HCT116 (cell line): Measurements from ENCODE around the gene FBXO21. TPM values are rescaled to one million over a fixed set of nuclear protein-coding genes. Genes with fewer than 3 reads are reported as not detected.

Experiments
- ATAC-seq: fragments of 200-7000 bp; cut with Tn5 transposase; 2 replicates; pipeline ENCODE4 v1.9.1; 2020; ENCODE audit warnings: mild to moderate bottlenecking, moderate library complexity
- BruUV-seq: library from RNA; stranded (reverse); fragments of 400-500 nt; replicated peaks from 2 replicates; lab custom pipeline; 2021; lab: Mats Ljungman, UMichigan
- CTCF ChIA-PET: fragments of 300-600 bp; sonication (Branson Sonifier 250); formaldehyde crosslinking; loops from one replicate; lab custom pipeline; 2021; ENCODE audit warnings: antibody characterized with exemption; lab: Charles Lee
- POLR2A ChIA-PET: fragments of 300-600, 350-600 bp; sonication (Branson Sonifier 250); formaldehyde crosslinking; loops from one replicate; lab custom pipeline; 2021; ENCODE audit warnings: antibody characterized with exemption; lab: Charles Lee
- RAD21 ChIA-PET, 2 experiments: fragments of 300-600 bp; sonication (Branson Sonifier 250); formaldehyde crosslinking; loops; one replicate each; lab custom pipeline; 2023; ENCODE audit warnings: low total read pairs in 2 of 2; ENCODE audit not compliant: uncharacterized antibody in 2 of 2, unreplicated experiment in 2 of 2, low non-redundant PET in 1 of 2; lab: Charles Lee
- DNase-seq: peaks from one replicate; pipeline ENCODE4 v3.0.0-alpha.2; 2010; ENCODE audit warnings: low read depth, low spot score
- H2AFZ ChIP-seq: fragments of 200-600 bp; shearing (Covaris generic), sonication (generic); 2 replicates; pipeline ENCODE4 v1.6.1; 2017; ENCODE audit warnings: low read depth, mixed run types, mixed read lengths, antibody characterized with exemption, low read length; ENCODE audit not compliant: poor library complexity, severe bottlenecking
- H3K27ac ChIP-seq: 2 replicates; pipeline ENCODE4 v1.5.1; 2012; ENCODE audit warnings: low read depth, low read length
- H3K27me3 ChIP-seq: fragments of 200-600 bp; sonication (generic); 2 replicates; pipeline ENCODE4 v1.6.1; 2016; ENCODE audit warnings: mixed run types, low read length, mixed read lengths; ENCODE audit not compliant: insufficient read depth
- H3K36me3 ChIP-seq, 2 experiments: fragments of 200-500 bp in 1 of 2; fragments of 200-600 bp in 1 of 2; sonication (Bioruptor generic) in 1 of 2; sonication (generic) in 1 of 2; 2 replicates each; pipeline versions ENCODE4 v1.5.1 to v1.6.1; 2014 to 2016; ENCODE audit warnings: low read length in 2 of 2, inconsistent platforms in 1 of 2, mixed read lengths in 1 of 2, mixed run types in 1 of 2; ENCODE audit not compliant: insufficient read depth in 2 of 2, control insufficient read depth in 1 of 2
- H3K4me1 ChIP-seq, 2 experiments: fragments of 200-600 bp in 1 of 2; sonication (generic) in 1 of 2; 2 replicates each; pipeline versions ENCODE4 v1.5.1 to v1.6.1; 2012 to 2017; ENCODE audit warnings: low read length in 2 of 2, inconsistent platforms in 1 of 2, mild to moderate bottlenecking in 1 of 2, mixed read lengths in 1 of 2, mixed run types in 1 of 2, moderate library complexity in 1 of 2; ENCODE audit not compliant: insufficient read depth in 2 of 2, control insufficient read depth in 1 of 2
- H3K4me2 ChIP-seq: fragments of 200-600 bp; sonication (generic); 2 replicates; pipeline ENCODE4 v1.6.1; 2017; ENCODE audit warnings: mixed run types, low read length, mixed read lengths
- H3K4me3 ChIP-seq, 2 experiments: fragments of 200-600 bp in 1 of 2; sonication (generic) in 1 of 2; replicated peaks in 1 of 2; 2 replicates each; pipeline ENCODE4 v1.5.1; 2011 to 2016; ENCODE audit warnings: low read length in 2 of 2, control low read depth in 1 of 2, low read depth in 1 of 2, mild to moderate bottlenecking in 1 of 2, mixed read lengths in 1 of 2, mixed run types in 1 of 2
- H3K79me2 ChIP-seq: fragments of 200-600 bp; sonication (generic); 2 replicates; pipeline ENCODE4 v1.6.1; 2017; ENCODE audit warnings: mild to moderate bottlenecking, mixed run types, low read length, moderate library complexity, mixed read lengths; ENCODE audit not compliant: insufficient read depth
- H3K9ac ChIP-seq: fragments of 200-600 bp; sonication (generic); 2 replicates; pipeline ENCODE4 v1.6.1; 2016; ENCODE audit warnings: low read length, mixed read lengths
- H3K9me2 ChIP-seq: fragments of 200-600 bp; sonication (generic), shearing (Covaris generic); 2 replicates; pipeline ENCODE4 v1.6.1; 2017; ENCODE audit warnings: mixed run types, mild to moderate bottlenecking, moderate library complexity; ENCODE audit not compliant: insufficient read depth
- H3K9me3 ChIP-seq, 2 experiments: fragments of 200-500 bp in 1 of 2; fragments of 200-600 bp in 1 of 2; sonication (Bioruptor generic) in 1 of 2; sonication (generic) in 1 of 2; 2 replicates each; pipeline ENCODE4 v1.6.1; 2014 to 2017; ENCODE audit warnings: low read length in 2 of 2, mixed read lengths in 2 of 2, inconsistent platforms in 1 of 2, low read depth in 1 of 2, mild to moderate bottlenecking in 1 of 2, mixed run types in 1 of 2, moderate library complexity in 1 of 2; ENCODE audit not compliant: control insufficient read depth in 1 of 2, insufficient read depth in 1 of 2
- H4K20me1 ChIP-seq: fragments of 200-600 bp; sonication (generic), shearing (Covaris generic); 2 replicates; pipeline ENCODE4 v1.6.1; 2017; ENCODE audit warnings: mixed run types, mild to moderate bottlenecking, moderate library complexity; ENCODE audit not compliant: insufficient read depth
- CBX3 ChIP-seq: IDR thresholded peaks from 2 replicates; pipeline ENCODE4 v1.6.1; 2012; ENCODE audit warnings: low read depth
- EZH2 ChIP-seq: fragments of 200-600 bp; sonication (generic); IDR thresholded peaks from 2 replicates; pipeline ENCODE4 v1.6.1; 2017; ENCODE audit warnings: antibody characterized with exemption, mixed run types
- FOSL1 ChIP-seq: IDR thresholded peaks from 2 replicates; pipeline ENCODE4 v1.6.1; 2012; ENCODE audit warnings: low read depth
- POLR2A ChIP-seq: IDR thresholded peaks from 2 replicates; pipeline ENCODE4 v1.7.0; 2011; ENCODE audit warnings: borderline replicate concordance; ENCODE audit not compliant: insufficient read depth, insufficient read length; ENCODE audit errors: extremely low read depth
- RAD21 ChIP-seq: IDR thresholded peaks from 2 replicates; pipeline ENCODE4 v1.6.1; 2012; ENCODE audit warnings: low read depth, mild to moderate bottlenecking
- SIN3A ChIP-seq: IDR thresholded peaks from 2 replicates; pipeline ENCODE4 v1.6.1; 2012; ENCODE audit warnings: low read depth
- SP1 ChIP-seq: IDR thresholded peaks from 2 replicates; pipeline ENCODE4 v1.6.1; 2012; ENCODE audit warnings: low read depth
- SRF ChIP-seq: IDR thresholded peaks from 2 replicates; pipeline ENCODE4 v1.6.1; 2012; ENCODE audit warnings: low read depth
- YY1 ChIP-seq: IDR thresholded peaks from 2 replicates; pipeline ENCODE4 v1.6.1; 2011; ENCODE audit warnings: low read length, low read depth, moderate library complexity, mild to moderate bottlenecking; ENCODE audit not compliant: insufficient replicate concordance; ENCODE audit errors: extremely low read depth
- ZFX ChIP-seq: fragments of 450-650 bp; IDR thresholded peaks from 2 replicates; pipeline ENCODE4 v1.6.1; 2017
- intact Hi-C: fragments of 100-400 bp; cut with micrococcal nuclease; formaldehyde crosslinking; loops from 2 replicates; pipeline ENCODE4 v1.10.0; 2022
- total RNA-seq: library from RNA; stranded (reverse); gene quantifications from one replicate; pipeline ENCODE4 v1.2.1, GENCODE V29; 2021; ENCODE audit not compliant: unreplicated experiment
- TF ChIP-seq, protein P1 (sequence below): IDR thresholded peaks from 2 replicates; pipeline ENCODE4 v1.6.1; 2012
- TF ChIP-seq, protein P2 (sequence below): IDR thresholded peaks from 2 replicates; pipeline ENCODE4 v1.6.1; 2012
- TF ChIP-seq, protein P3 (sequence below): IDR thresholded peaks from 2 replicates; pipeline ENCODE4 v1.6.1; 2012; ENCODE audit warnings: low read depth

The FBXO21 gene
- total RNA-seq, 1 experiment from 2014 or later = 45.5 TPM

DNA sequence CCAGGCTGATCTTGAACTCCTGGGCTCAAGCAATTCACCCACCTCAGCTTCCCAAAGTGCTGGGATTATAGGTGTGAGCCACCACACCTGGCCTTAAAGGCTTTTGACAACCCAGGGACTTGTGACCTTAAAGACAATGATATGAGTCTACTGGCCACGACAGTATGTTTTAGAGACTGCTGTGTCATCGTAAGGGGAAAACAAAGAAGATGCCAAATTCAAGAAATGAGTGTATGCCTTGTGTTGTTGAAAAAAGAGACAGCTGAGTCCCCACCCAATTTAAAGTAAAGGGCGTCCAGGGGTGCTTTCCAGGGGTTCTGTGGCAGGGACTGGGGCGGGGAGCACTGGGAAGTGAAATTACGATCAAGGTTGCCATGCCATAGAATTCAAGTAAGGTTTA lies 26.4 kb upstream of the FBXO21 start:
- no peak overlapping the region for H3K4me3 ChIP-seq
- no peaks in the 10 kb centered on the region for H3K9me2 ChIP-seq
- H3K36me3 ChIP-seq = no peaks in the 10 kb centered on the region
- no peak overlapping the region for H3K4me2 ChIP-seq
- ChIA-PET CTCF (no interaction called here), RAD21 (no interaction called here), POLR2A (no interaction called here)
- no peaks in the 10 kb centered on the region for H3K79me2 ChIP-seq
- no peak overlapping the region for H3K27ac ChIP-seq
- no peak overlapping the region for H3K9ac ChIP-seq
- BruUV-seq = no TSS peak
- H4K20me1 ChIP-seq = no peaks in the 10 kb centered on the region
- ATAC-seq (no peak), DNase-seq (no peak)
- H3K27me3 ChIP-seq = peaks cover 24% of the 10 kb centered on the region; the same call in 1 of the 2 replicates
- H2AFZ ChIP-seq = no peak overlapping the region
- H3K9me3 ChIP-seq = no peaks in the 10 kb centered on the region
- intact Hi-C loops = loop anchor here (10.0 kb wide), 1 partner anchor 258 kb away; no protein-coding TSS in a partner anchor
- no peaks in the 10 kb centered on the region for H3K4me1 ChIP-seq
- no peak for TF ChIP-seq SP1
- TF ChIP-seq CBX3 = no peak
- TF ChIP-seq POLR2A = no peak
- TF ChIP-seq, protein P1, sequence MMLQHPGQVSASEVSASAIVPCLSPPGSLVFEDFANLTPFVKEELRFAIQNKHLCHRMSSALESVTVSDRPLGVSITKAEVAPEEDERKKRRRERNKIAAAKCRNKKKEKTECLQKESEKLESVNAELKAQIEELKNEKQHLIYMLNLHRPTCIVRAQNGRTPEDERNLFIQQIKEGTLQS = no peak
- TF ChIP-seq, protein P2, sequence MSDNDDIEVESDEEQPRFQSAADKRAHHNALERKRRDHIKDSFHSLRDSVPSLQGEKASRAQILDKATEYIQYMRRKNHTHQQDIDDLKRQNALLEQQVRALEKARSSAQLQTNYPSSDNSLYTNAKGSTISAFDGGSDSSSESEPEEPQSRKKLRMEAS = no peak
- no peak for TF ChIP-seq RAD21

DNA sequence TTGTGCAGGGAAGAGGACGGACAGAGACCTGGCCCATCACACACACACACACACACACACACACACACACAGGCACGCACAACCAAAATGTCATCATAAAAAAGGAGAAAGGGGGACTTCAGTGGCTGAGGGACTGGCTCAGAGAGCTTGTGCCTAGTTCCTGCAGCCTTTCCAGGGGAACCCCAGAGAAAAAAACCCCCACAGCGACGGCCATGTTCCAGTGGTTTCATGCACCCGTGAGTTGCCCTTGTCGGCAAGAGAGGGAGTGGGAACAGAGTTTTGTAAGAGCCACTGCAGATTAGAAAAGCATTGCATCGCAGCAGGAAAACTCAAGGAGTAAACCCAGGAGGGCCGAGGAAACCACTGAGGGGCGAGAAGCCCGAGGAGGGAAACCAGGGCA lies 24.5 kb upstream of the FBXO21 start:
- intact Hi-C loops = loop anchor here (5.0 to 10.0 kb wide), 2 partner anchors 153 to 260 kb away; no protein-coding TSS in a partner anchor
- no peak overlapping the region for H3K4me2 ChIP-seq
- no peak for TF ChIP-seq SRF
- TF ChIP-seq SIN3A = no peak
- TF ChIP-seq, protein P3, sequence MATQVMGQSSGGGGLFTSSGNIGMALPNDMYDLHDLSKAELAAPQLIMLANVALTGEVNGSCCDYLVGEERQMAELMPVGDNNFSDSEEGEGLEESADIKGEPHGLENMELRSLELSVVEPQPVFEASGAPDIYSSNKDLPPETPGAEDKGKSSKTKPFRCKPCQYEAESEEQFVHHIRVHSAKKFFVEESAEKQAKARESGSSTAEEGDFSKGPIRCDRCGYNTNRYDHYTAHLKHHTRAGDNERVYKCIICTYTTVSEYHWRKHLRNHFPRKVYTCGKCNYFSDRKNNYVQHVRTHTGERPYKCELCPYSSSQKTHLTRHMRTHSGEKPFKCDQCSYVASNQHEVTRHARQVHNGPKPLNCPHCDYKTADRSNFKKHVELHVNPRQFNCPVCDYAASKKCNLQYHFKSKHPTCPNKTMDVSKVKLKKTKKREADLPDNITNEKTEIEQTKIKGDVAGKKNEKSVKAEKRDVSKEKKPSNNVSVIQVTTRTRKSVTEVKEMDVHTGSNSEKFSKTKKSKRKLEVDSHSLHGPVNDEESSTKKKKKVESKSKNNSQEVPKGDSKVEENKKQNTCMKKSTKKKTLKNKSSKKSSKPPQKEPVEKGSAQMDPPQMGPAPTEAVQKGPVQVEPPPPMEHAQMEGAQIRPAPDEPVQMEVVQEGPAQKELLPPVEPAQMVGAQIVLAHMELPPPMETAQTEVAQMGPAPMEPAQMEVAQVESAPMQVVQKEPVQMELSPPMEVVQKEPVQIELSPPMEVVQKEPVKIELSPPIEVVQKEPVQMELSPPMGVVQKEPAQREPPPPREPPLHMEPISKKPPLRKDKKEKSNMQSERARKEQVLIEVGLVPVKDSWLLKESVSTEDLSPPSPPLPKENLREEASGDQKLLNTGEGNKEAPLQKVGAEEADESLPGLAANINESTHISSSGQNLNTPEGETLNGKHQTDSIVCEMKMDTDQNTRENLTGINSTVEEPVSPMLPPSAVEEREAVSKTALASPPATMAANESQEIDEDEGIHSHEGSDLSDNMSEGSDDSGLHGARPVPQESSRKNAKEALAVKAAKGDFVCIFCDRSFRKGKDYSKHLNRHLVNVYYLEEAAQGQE = no peak
- TF ChIP-seq ZFX = no peak
- TF ChIP-seq, protein P2 = no peak
- TF ChIP-seq EZH2 = no peak
- no peak for TF ChIP-seq FOSL1
- no peak for TF ChIP-seq POLR2A
- TF ChIP-seq YY1 = no peak
- TF ChIP-seq SP1 = no peak
- TF ChIP-seq, all 23 proteins: peak for 0
- no peaks in the 10 kb centered on the region for H3K9me2 ChIP-seq
- POLR2A ChIA-PET = no interaction called here
- ATAC-seq = no peak
- RAD21 ChIA-PET = no interaction called here
- H3K79me2 ChIP-seq = no peaks in the 10 kb centered on the region
- H4K20me1 ChIP-seq = no peaks in the 10 kb centered on the region
- H3K9ac ChIP-seq = no peak overlapping the region
- no peaks in the 10 kb centered on the region for H3K9me3 ChIP-seq
- no peak for DNase-seq
- no peak overlapping the region for H2AFZ ChIP-seq
- CTCF ChIA-PET = no interaction called here
- H3K27me3 ChIP-seq = peaks cover 17% of the 10 kb centered on the region; the same call in 1 of the 2 replicates
- H3K36me3 ChIP-seq = no peaks in the 10 kb centered on the region
- no TSS peak for BruUV-seq
- H3K27ac ChIP-seq = no peak overlapping the region
- H3K4me3 ChIP-seq = no peak overlapping the region
- no peaks in the 10 kb centered on the region for H3K4me1 ChIP-seq
